ENCODE measurements around the gene UFSP1. TPM values are rescaled to one million over a fixed set of nuclear protein-coding genes. Genes with fewer than 3 reads are reported as not detected.

The UFSP1 gene
- total and polyA plus RNA-seq, 10 of the 15 experiments (the other 5 are each of a cell fraction or from before 2014, with no cell fraction given), result 0.14 to 10.6 (median 2.8) TPM

DNA sequence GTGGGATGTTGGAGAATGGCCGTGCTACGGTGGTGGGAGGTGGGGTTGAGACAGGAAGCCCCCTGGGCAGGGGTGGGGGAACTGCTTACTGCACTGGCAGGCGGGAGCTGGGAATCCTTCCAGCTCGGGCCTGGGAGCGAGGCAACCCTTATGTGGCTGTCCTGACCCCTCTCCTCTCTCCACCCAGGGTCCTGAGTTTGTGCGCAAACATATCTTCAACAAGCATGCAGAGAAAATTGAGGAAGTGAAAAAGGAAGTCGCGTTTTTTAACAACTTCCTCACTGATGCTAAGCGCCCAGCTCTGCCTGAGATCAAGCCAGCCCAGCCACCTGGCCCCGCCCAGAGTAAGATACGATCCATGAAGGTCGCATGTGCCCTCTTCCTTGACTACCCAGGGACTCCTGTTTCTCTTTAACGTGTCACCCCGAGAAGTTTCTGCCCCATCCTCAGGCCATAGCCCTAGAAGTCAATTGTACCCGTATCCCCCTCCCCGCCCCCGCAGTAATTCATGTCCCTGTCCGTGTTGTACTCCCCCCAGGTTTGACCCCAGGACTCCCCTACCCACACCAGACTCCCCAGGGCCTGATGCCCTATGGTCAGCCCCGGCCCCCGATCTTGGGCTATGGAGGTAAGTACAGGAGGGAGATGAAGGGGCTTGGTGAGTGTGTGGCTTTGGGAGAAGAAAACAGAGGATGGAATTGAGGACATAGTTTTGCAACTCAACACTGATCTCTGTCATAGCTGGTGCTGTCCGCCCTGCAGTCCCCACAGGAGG lies 1.8 kb downstream of the UFSP1 start (continued):
- no peak for TF ChIP-seq MYB (IDR thresholded peaks at IDR 0.05; ENCODE audit: borderline replicate concordance, low read depth, low read length)
- no peak for TF ChIP-seq SIX5 (IDR thresholded peaks at IDR 0.05; ENCODE audit: low read depth, low read length, severe bottlenecking)
- 0 out of 4 replicates have a peak, but pooled peaks of 1 of the 2 experiments have one; percentile 51 for TF ChIP-seq SRF (IDR thresholded peaks at IDR 0.05; ENCODE audit: low read depth in 2 of 2, low read length in 2 of 2)
- TF ChIP-seq, protein P1, sequence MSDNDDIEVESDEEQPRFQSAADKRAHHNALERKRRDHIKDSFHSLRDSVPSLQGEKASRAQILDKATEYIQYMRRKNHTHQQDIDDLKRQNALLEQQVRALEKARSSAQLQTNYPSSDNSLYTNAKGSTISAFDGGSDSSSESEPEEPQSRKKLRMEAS (IDR thresholded peaks at IDR 0.05; ENCODE audit: low read depth, low read length), result peak; percentile 38; the same call in 1 of the 2 replicates
- TF ChIP-seq HCFC1 (IDR thresholded peaks at IDR 0.05; ENCODE audit: low read length), result no peak
- no peak for TF ChIP-seq SREBF1 (IDR thresholded peaks at IDR 0.05; ENCODE audit: low read length)
- TF ChIP-seq ZNF217 (IDR thresholded peaks at IDR 0.05), result no peak
- peak in 1 of 2 experiments; percentile 65; a peak in 2 of 3 replicates for TF ChIP-seq EGR1 (IDR thresholded peaks at IDR 0.05; ENCODE audit: borderline replicate concordance in 1 of 2, low read depth in 2 of 2, low read length in 2 of 2)
- TF ChIP-seq, protein P2, sequence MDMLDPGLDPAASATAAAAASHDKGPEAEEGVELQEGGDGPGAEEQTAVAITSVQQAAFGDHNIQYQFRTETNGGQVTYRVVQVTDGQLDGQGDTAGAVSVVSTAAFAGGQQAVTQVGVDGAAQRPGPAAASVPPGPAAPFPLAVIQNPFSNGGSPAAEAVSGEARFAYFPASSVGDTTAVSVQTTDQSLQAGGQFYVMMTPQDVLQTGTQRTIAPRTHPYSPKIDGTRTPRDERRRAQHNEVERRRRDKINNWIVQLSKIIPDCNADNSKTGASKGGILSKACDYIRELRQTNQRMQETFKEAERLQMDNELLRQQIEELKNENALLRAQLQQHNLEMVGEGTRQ (IDR thresholded peaks at IDR 0.05; ENCODE audit: borderline replicate concordance, low read depth, low read length), result no peak
- no peak for TF ChIP-seq POLR2AphosphoS2 (IDR thresholded peaks at IDR 0.05; ENCODE audit: low read depth, low read length)
- no peak for TF ChIP-seq NFYB (IDR thresholded peaks at IDR 0.05; ENCODE audit: insufficient read depth, low read depth, low read length)
- no peak for TF ChIP-seq CHD2 (IDR thresholded peaks at IDR 0.05; ENCODE audit: borderline replicate concordance, low read depth, low read length)
- TF ChIP-seq ZBED1 (IDR thresholded peaks at IDR 0.05; ENCODE audit: borderline replicate concordance), result no peak
- 0 out of 4 replicates have a peak, but pooled peaks of 1 of the 2 experiments have one; percentile 47 for TF ChIP-seq EP300 (IDR thresholded peaks at IDR 0.05; ENCODE audit: borderline replicate concordance in 1 of 2, control insufficient read depth in 1 of 2, low read depth in 2 of 2, low read length in 2 of 2)
- TF ChIP-seq, protein P3, sequence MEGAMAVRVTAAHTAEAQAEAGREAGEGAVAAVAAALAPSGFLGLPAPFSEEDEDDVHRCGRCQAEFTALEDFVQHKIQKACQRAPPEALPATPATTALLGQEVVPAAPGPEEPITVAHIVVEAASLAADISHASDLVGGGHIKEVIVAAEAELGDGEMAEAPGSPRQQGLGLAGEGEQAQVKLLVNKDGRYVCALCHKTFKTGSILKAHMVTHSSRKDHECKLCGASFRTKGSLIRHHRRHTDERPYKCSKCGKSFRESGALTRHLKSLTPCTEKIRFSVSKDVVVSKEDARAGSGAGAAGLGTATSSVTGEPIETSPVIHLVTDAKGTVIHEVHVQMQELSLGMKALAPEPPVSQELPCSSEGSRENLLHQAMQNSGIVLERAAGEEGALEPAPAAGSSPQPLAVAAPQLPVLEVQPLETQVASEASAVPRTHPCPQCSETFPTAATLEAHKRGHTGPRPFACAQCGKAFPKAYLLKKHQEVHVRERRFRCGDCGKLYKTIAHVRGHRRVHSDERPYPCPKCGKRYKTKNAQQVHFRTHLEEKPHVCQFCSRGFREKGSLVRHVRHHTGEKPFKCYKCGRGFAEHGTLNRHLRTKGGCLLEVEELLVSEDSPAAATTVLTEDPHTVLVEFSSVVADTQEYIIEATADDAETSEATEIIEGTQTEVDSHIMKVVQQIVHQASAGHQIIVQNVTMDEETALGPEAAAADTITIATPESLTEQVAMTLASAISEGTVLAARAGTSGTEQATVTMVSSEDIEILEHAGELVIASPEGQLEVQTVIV (IDR thresholded peaks at IDR 0.05; ENCODE audit: borderline replicate concordance, partially characterized antibody), result no peak
- TF ChIP-seq ATF7 (IDR thresholded peaks at IDR 0.05; ENCODE audit: low read depth), result peak; percentile 13; the same call in 1 of the 2 replicates
- TF ChIP-seq, protein P4, sequence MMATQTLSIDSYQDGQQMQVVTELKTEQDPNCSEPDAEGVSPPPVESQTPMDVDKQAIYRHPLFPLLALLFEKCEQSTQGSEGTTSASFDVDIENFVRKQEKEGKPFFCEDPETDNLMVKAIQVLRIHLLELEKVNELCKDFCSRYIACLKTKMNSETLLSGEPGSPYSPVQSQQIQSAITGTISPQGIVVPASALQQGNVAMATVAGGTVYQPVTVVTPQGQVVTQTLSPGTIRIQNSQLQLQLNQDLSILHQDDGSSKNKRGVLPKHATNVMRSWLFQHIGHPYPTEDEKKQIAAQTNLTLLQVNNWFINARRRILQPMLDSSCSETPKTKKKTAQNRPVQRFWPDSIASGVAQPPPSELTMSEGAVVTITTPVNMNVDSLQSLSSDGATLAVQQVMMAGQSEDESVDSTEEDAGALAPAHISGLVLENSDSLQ (IDR thresholded peaks at IDR 0.05), result no peak
- TF ChIP-seq, protein P5, sequence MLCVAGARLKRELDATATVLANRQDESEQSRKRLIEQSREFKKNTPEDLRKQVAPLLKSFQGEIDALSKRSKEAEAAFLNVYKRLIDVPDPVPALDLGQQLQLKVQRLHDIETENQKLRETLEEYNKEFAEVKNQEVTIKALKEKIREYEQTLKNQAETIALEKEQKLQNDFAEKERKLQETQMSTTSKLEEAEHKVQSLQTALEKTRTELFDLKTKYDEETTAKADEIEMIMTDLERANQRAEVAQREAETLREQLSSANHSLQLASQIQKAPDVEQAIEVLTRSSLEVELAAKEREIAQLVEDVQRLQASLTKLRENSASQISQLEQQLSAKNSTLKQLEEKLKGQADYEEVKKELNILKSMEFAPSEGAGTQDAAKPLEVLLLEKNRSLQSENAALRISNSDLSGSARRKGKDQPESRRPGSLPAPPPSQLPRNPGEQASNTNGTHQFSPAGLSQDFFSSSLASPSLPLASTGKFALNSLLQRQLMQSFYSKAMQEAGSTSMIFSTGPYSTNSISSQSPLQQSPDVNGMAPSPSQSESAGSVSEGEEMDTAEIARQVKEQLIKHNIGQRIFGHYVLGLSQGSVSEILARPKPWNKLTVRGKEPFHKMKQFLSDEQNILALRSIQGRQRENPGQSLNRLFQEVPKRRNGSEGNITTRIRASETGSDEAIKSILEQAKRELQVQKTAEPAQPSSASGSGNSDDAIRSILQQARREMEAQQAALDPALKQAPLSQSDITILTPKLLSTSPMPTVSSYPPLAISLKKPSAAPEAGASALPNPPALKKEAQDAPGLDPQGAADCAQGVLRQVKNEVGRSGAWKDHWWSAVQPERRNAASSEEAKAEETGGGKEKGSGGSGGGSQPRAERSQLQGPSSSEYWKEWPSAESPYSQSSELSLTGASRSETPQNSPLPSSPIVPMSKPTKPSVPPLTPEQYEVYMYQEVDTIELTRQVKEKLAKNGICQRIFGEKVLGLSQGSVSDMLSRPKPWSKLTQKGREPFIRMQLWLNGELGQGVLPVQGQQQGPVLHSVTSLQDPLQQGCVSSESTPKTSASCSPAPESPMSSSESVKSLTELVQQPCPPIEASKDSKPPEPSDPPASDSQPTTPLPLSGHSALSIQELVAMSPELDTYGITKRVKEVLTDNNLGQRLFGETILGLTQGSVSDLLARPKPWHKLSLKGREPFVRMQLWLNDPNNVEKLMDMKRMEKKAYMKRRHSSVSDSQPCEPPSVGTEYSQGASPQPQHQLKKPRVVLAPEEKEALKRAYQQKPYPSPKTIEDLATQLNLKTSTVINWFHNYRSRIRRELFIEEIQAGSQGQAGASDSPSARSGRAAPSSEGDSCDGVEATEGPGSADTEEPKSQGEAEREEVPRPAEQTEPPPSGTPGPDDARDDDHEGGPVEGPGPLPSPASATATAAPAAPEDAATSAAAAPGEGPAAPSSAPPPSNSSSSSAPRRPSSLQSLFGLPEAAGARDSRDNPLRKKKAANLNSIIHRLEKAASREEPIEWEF (IDR thresholded peaks at IDR 0.05; ENCODE audit: insufficient replicate concordance, low read depth, low read length), result no peak
- TF ChIP-seq LARP7 (IDR thresholded peaks at IDR 0.05), result no peak
